ENCODE measurements around the gene IL1RAPL2. TPM values are rescaled to one million over a fixed set of nuclear protein-coding genes. Genes with fewer than 3 reads are reported as not detected.

IL1RAPL2 gene
- total RNA-seq, 1 donor from 2014 or later, result not detected

GRCh38 chrX:105697984-105698781, 1132.2 kb downstream of the IL1RAPL2 start:
- Histone ChIP-seq H3K4me1 (no peaks in the 10 kb centered on the region), H3K9me3 (replicated peaks) (no peaks in the 10 kb centered on the region), H3K4me3 (no peak overlapping the region), H3K27ac (replicated peaks) (no peak overlapping the region), H3K36me3 (no peaks in the 10 kb centered on the region), H3K27me3 (ENCODE audit: low read depth) (no peaks in the 10 kb centered on the region)
- no peak for TF ChIP-seq CTCF (IDR thresholded peaks at IDR 0.05; ENCODE audit: borderline replicate concordance)
- DNase-seq, result no peak
- intact Hi-C loops (cut with micrococcal nuclease), result no loop called here

DNA sequence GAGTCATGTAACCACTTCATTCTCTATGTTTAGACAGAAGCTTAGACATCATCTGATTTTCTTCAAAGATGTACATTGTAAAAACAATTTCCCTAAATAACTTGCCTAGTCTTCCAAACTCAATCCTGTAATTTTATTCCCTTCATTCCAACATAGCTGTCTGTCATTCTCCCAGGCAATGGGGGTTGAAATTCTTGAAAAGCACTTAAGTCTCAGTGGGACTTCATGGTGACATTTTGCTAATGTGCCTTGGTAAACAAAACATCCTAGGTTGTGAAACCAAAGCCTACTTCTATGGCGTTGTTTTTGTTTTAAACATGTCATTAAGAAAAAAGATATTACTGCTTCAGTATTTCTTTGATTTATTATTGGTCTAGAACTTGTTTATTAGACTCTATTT, 1134.3 kb downstream of the IL1RAPL2 start:
- Histone ChIP-seq H3K4me1 (no peaks in the 10 kb centered on the region), H3K36me3 (no peaks in the 10 kb centered on the region), H3K4me3 (no peak overlapping the region), H3K9me3 (replicated peaks) (no peaks in the 10 kb centered on the region), H3K27ac (replicated peaks) (no peak overlapping the region), H3K27me3 (ENCODE audit: low read depth) (no peaks in the 10 kb centered on the region)
- no peak for DNase-seq
- TF ChIP-seq CTCF (IDR thresholded peaks at IDR 0.05; ENCODE audit: borderline replicate concordance), result no peak
- intact Hi-C loops (cut with micrococcal nuclease), result no loop called here

GRCh38 chrX:105701310-105702052, 1135.5 kb downstream of the IL1RAPL2 start:
- intact Hi-C loops (cut with micrococcal nuclease), result no loop called here
- DNase-seq, result no peak

GRCh38 chrX:105703876-105704275, 1137.9 kb downstream of the IL1RAPL2 start:
- intact Hi-C loops (cut with micrococcal nuclease), result no loop called here

More at GRCh38 chrX:105701310-105702052, 1135.5 kb downstream of the IL1RAPL2 start:
- Histone ChIP-seq H3K4me1 (no peaks in the 10 kb centered on the region), H3K9me3 (replicated peaks) (no peaks in the 10 kb centered on the region), H3K36me3 (no peaks in the 10 kb centered on the region), H3K4me3 (no peak overlapping the region), H3K27ac (replicated peaks) (no peak overlapping the region), H3K27me3 (ENCODE audit: low read depth) (no peaks in the 10 kb centered on the region)
- peak; percentile 40 for TF ChIP-seq CTCF (IDR thresholded peaks at IDR 0.05; ENCODE audit: borderline replicate concordance)

DNA sequence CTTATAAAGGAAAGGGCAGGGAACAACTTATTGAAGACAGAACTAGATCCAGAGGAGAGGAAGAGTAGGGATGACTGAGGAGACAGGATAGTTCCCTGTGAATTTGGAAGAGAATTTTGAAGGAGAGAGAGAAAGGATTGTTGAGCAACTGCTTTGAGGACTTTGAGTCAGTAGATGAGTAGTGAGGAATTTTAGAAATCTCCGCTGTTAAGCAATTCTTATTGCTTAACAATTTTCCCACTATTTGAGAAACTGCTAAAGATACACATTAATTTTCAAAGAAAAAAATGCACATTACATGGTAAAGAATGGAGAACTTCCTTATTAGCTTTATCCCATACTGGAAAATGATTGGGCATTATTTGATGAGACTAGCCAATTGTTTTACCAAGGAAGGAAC, 1140.0 kb downstream of the IL1RAPL2 start:
- no peaks in the 10 kb centered on the region for H3K27me3 ChIP-seq (ENCODE audit: low read depth)
- no peaks in the 10 kb centered on the region for H3K9me3 ChIP-seq (replicated peaks)
- H3K27ac ChIP-seq (replicated peaks), result no peak overlapping the region
- H3K4me3 ChIP-seq, result no peak overlapping the region
- intact Hi-C loops (cut with micrococcal nuclease), result no loop called here
- TF ChIP-seq CTCF (IDR thresholded peaks at IDR 0.05; ENCODE audit: borderline replicate concordance), result no peak
- no peaks in the 10 kb centered on the region for H3K36me3 ChIP-seq
- no peaks in the 10 kb centered on the region for H3K4me1 ChIP-seq
- DNase-seq, result no peak

More at GRCh38 chrX:105703876-105704275, 1137.9 kb downstream of the IL1RAPL2 start:
- no peak for DNase-seq
- TF ChIP-seq CTCF (IDR thresholded peaks at IDR 0.05; ENCODE audit: borderline replicate concordance), result no peak
- Histone ChIP-seq H3K4me1 (no peaks in the 10 kb centered on the region), H3K9me3 (replicated peaks) (no peaks in the 10 kb centered on the region), H3K27me3 (ENCODE audit: low read depth) (no peaks in the 10 kb centered on the region), H3K36me3 (no peaks in the 10 kb centered on the region), H3K4me3 (no peak overlapping the region), H3K27ac (replicated peaks) (no peak overlapping the region)

Measured in left ventricle myocardium inferior (tissue), 1 donor.